ENCODE data around the gene SLC22A23.

The SLC22A23 gene

DNA sequence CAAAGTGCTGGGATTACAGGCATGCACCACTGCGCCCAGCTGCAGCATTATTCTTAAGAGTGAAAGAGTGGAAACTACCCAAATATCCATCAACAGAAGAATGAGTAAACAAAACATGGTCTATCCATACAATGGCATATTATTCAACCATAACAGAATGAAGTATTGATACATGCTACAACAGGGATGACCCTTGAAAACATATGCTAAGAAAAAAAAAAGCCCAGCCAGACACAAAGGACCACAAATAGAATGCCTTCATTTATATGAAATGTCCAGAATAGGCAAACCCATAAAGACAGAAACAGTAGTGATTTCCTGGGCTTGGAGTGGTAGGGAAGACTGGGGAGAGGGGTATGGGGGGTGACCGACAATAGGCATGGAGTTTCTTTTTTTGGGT, 236.5 kb downstream of the SLC22A23 start (continued):
- no peak for TF ChIP-seq TSHZ1 (tag by site-specific recombination; IDR thresholded peaks at IDR 0.05; ENCODE audit: borderline replicate concordance)
